Stimulated activated CD4-positive, alpha-beta T cell treated with anti-CD3 and anti-CD28 coated beads, Interleukin-4, amount 100 ng/mL, for 24 hours (primary cell): ENCODE measurements around the gene LYPD8.
"Not testable (repeated sequence)": the region's sequence is repeated elsewhere in the genome, so short reads cannot be mapped to it uniquely, and the experiment has no call there.

Experiments used
- DNase-seq: peaks from one replicate; pipeline ENCODE4 v3.0.0-alpha.2; 2020

LYPD8 gene

GRCh38 chr1:248755517-248755916 lies at the start of gene LYPD8:
Gene LYPD8 (minus strand): TSS chr1:248755759. CDS start chr1:248751081, 4,678 bp downstream.
- no peak for DNase-seq

GRCh38 chr1:248804771-248805681 lies 49.5 kb upstream of the LYPD8 start:
- DNase-seq = no peak

- not testable (repeated sequence) for DNase-seq
Observed at GRCh38 chr1:248803501-248803900, 47.9 kb upstream of the LYPD8 start.

- no peak for DNase-seq
Observed at GRCh38 chr1:248802454-248802853, 46.9 kb upstream of the LYPD8 start.

- no peak for DNase-seq
Observed at GRCh38 chr1:248800459-248800858, 44.9 kb upstream of the LYPD8 start.

- DNase-seq = no peak
Observed at GRCh38 chr1:248798791-248799190, 43.2 kb upstream of the LYPD8 start.

GRCh38 chr1:248794663-248795062 lies 39.1 kb upstream of the LYPD8 start:
- not testable (repeated sequence) for DNase-seq

- DNase-seq = no peak
Observed at GRCh38 chr1:248793592-248793991, 38.0 kb upstream of the LYPD8 start.

- DNase-seq = no peak
Observed at GRCh38 chr1:248792342-248792741, 36.8 kb upstream of the LYPD8 start.

GRCh38 chr1:248791010-248791409 lies 35.5 kb upstream of the LYPD8 start:
- no peak for DNase-seq

- DNase-seq = no peak
Observed at GRCh38 chr1:248790456-248790855, 34.9 kb upstream of the LYPD8 start.

GRCh38 chr1:248789337-248789736 lies 33.8 kb upstream of the LYPD8 start:
- DNase-seq = not testable (repeated sequence)

GRCh38 chr1:248788327-248788726 lies 32.8 kb upstream of the LYPD8 start:
- no peak for DNase-seq

- DNase-seq = no peak
Observed at GRCh38 chr1:248787430-248787829, 31.9 kb upstream of the LYPD8 start.

GRCh38 chr1:248786156-248786555 lies 30.6 kb upstream of the LYPD8 start:
- no peak for DNase-seq

GRCh38 chr1:248783367-248783766 lies 27.8 kb upstream of the LYPD8 start:
- no peak for DNase-seq

GRCh38 chr1:248782416-248783141 lies 27.0 kb upstream of the LYPD8 start:
- DNase-seq = no peak

- no peak for DNase-seq
Observed at GRCh38 chr1:248779350-248779749, 23.8 kb upstream of the LYPD8 start.

GRCh38 chr1:248778906-248779305 lies 23.3 kb upstream of the LYPD8 start:
- DNase-seq = no peak

- no peak for DNase-seq
Observed at GRCh38 chr1:248776991-248777390, 21.4 kb upstream of the LYPD8 start.

GRCh38 chr1:248775441-248775840 lies 19.9 kb upstream of the LYPD8 start:
- DNase-seq = no peak

GRCh38 chr1:248759644-248760043 lies 4.1 kb upstream of the LYPD8 start:
- no peak for DNase-seq

- DNase-seq = no peak
Observed at GRCh38 chr1:248758352-248758751, 2.8 kb upstream of the LYPD8 start.

- no peak for DNase-seq
Observed at GRCh38 chr1:248757784-248758195, 2.2 kb upstream of the LYPD8 start.
